ENCODE results near the gene HCLS1.

HCLS1 gene, protein sequence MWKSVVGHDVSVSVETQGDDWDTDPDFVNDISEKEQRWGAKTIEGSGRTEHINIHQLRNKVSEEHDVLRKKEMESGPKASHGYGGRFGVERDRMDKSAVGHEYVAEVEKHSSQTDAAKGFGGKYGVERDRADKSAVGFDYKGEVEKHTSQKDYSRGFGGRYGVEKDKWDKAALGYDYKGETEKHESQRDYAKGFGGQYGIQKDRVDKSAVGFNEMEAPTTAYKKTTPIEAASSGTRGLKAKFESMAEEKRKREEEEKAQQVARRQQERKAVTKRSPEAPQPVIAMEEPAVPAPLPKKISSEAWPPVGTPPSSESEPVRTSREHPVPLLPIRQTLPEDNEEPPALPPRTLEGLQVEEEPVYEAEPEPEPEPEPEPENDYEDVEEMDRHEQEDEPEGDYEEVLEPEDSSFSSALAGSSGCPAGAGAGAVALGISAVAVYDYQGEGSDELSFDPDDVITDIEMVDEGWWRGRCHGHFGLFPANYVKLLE

DNA sequence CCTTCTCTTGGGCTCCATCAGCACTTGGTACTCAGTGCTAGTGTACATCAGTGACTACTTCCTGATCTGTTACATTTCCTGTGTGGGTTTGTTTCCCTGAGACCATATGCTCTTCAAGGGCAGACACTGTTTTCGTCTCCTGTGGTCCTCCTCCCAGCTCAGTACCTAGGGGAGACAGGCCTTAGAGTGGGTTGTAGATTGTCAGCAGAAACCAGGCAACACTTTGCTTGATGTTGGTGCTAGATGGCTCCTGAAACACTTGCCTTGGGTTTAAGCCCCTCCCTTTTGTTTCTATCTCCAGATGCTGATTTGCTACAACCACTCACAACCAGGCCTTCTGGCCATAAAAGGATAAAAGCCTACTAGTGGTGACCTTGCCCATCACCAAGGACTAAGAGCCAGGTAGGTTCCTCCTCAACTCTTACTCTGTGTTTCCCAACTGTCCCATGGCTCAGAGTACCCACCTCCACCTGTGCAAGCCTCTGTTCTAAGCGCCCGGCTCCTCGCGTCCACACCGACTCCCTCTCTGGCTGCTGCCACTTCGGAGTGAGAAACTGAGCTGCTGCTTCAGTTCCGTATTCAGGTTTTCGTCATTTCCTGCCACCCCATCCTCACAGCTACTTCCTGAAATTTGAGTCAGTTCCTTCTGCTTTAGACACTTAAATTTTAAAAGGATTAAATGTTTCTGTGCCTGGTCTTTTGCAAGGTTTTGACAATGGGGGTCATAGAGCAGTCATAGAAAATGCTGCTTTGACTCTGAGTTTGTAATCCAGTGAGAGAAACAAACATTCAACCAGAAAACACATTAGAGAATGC is at the start of gene HCLS1:
TSS of gene HCLS1 (minus strand) at position 548 of the 816 bp plus-strand sequence. CDS start 2,556 bp downstream, outside the sequence.
- TF ChIP-seq, protein P1, sequence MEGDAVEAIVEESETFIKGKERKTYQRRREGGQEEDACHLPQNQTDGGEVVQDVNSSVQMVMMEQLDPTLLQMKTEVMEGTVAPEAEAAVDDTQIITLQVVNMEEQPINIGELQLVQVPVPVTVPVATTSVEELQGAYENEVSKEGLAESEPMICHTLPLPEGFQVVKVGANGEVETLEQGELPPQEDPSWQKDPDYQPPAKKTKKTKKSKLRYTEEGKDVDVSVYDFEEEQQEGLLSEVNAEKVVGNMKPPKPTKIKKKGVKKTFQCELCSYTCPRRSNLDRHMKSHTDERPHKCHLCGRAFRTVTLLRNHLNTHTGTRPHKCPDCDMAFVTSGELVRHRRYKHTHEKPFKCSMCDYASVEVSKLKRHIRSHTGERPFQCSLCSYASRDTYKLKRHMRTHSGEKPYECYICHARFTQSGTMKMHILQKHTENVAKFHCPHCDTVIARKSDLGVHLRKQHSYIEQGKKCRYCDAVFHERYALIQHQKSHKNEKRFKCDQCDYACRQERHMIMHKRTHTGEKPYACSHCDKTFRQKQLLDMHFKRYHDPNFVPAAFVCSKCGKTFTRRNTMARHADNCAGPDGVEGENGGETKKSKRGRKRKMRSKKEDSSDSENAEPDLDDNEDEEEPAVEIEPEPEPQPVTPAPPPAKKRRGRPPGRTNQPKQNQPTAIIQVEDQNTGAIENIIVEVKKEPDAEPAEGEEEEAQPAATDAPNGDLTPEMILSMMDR (conservative IDR thresholded peaks at IDR 0.05; ENCODE audit: low read depth, low read length), result no peak
- DNase-seq (ENCODE audit: low read depth), result peak; percentile 20
- H3K4me3 ChIP-seq (ENCODE audit: low read depth, low read length), result no peak within 1 kb of the TSS

DNA sequence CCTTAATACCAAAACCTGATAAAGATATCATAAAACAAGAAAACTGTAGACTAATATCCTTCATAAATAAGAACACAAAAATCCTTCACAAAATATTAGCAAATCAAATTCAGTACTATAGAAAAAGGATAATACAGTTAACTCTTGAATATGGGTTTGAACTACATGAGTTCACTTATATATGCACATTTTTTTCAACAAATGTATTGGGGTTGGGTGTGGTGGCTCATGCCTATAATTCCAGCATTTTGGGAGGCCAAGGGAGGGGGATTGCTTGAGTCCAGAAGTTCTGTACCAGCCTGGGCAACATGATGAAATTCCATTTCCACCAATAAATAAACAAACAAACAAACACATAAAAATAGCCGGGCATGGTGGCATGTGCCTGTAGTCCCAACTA is 49.6 kb upstream of the HCLS1 start:
- TF ChIP-seq, protein P1 (conservative IDR thresholded peaks at IDR 0.05; ENCODE audit: low read depth, low read length), result no peak

DNA sequence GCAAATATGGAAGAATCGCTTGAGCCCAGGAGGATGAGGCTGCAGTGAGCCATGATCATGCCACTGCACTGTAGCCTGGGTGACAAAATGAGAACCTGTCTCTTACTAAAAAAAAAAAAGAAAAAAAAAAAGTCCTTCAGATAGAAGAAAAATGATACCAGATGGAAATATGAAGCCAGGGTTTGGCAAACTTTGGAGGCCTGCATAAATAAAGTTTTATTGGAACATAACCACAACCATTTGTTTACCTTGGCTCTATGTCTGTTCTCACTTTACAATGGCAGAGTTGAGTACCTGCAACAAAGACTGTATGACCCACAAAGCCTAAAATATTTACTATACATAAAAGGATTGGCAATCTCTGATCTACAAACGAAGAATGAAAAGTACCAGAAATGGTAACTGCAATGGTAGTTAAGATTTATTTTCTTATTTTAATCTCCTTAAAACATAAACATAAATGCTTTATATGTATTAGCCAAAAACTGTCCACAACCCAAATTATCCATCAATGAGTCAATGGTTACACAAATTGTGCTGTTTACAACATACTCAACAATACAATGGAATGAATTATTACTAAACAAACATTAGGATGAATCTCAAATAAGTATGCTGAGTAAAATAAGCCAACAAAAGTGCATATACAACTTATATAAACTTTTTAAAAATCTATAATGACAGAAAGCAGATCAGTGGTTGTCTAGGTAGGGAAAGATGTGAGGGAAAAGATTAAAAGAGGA is 47.0 kb upstream of the HCLS1 start:
- no peak overlapping the region for H3K4me3 ChIP-seq (ENCODE audit: low read depth, low read length)
- TF ChIP-seq, protein P1 (conservative IDR thresholded peaks at IDR 0.05; ENCODE audit: low read depth, low read length), result no peak
- no peak for DNase-seq (ENCODE audit: low read depth)

More for the DNA sequence above, 49.6 kb upstream of the HCLS1 start:
- DNase-seq (ENCODE audit: low read depth), result no peak
- no peak overlapping the region for H3K4me3 ChIP-seq (ENCODE audit: low read depth, low read length)

DNA sequence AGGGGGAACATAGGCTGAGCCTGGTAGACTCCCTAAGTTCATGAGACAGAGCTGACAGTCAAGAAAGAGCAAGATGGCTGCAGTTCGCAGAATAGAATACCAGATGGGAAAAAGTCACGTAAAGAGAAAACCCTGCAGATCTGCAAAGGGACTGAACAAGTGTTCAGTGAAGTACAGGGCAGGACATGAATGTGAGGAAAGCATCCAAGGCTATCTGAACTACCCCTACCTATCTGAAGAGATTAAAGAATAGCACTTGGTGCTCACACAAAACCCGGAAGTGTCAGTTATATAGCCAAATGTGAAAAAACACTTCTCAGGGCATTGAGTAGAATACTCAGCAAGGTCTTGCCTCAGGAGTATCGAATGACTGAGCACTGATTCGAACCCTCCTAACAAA is 44.8 kb upstream of the HCLS1 start:
- H3K4me3 ChIP-seq (ENCODE audit: low read depth, low read length), result no peak overlapping the region
- no peak for DNase-seq (ENCODE audit: low read depth)
- TF ChIP-seq, protein P1 (conservative IDR thresholded peaks at IDR 0.05; ENCODE audit: low read depth, low read length), result no peak

DNA sequence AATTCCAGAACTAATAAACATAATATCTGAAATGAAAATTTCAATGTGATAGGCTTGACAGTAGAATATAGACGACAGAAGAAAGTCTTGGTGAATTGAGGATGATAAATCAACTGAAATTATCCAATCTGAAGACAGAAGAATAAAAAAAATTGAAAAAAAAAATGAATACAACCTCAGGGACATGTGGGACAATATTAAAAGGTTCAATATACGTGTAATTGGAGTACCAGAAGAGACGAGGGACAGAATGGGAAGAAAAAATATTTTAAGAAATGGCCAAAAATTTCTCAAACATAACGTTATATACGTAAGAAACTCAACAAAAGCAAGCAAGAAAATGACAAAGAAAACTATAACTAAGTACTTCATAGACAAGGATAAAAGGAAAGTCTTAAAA is 43.3 kb upstream of the HCLS1 start:
- TF ChIP-seq, protein P1 (conservative IDR thresholded peaks at IDR 0.05; ENCODE audit: low read depth, low read length), result no peak
- no peak for DNase-seq (ENCODE audit: low read depth)
- no peak overlapping the region for H3K4me3 ChIP-seq (ENCODE audit: low read depth, low read length)

DNA sequence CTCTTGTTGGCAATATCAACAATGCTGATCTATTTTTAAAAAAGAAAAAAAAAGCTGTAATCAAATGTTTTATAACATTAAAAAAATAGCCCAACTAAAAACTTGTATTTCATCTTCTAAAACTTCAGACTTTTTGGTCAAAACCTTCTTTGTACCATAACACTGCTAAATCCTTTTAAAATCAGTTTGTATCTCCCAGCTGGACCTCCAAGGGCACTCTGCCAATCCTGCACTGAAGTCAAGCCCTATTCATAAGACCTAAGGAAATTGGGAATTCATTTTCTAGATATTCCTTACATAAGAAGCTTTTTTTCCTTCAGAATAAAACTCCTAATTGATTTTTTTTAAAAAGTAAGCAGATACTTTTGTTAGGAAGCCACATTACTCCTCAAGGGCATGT is 38.2 kb upstream of the HCLS1 start:
- TF ChIP-seq, protein P1 (conservative IDR thresholded peaks at IDR 0.05; ENCODE audit: low read depth, low read length), result no peak
- DNase-seq (ENCODE audit: low read depth), result no peak
- H3K4me3 ChIP-seq (ENCODE audit: low read depth, low read length), result no peak overlapping the region

All from choroid plexus epithelial cell (primary cell).